Gastrocnemius medialis (tissue), 4 donors: Measurements from ENCODE around the gene PCSK5. TPM values are rescaled to one million over a fixed set of nuclear protein-coding genes. Genes with fewer than 3 reads are reported as not detected.
"Not testable (repeated sequence)": the region's sequence is repeated elsewhere in the genome, so short reads cannot be mapped to it uniquely, and the experiment has no call there.

Experiments
- ATAC-seq, 2 donors: fragments of 150-250 bp; one replicate each; pipeline ENCODE4 v1.9.1; 2016
- DNase-seq, 2 donors: peaks; one replicate each; pipeline ENCODE4 v3.0.0-alpha.2; 2019
- H3K27ac ChIP-seq, 4 donors: fragments of 200-600 bp; sonication (generic); 1 replicate in 1 of 4; 2 replicates in 3 of 4; pipeline ENCODE4 v1.5.1; 2016 to 2018; ENCODE audit warnings: mild to moderate bottlenecking in 2 of 4, moderate library complexity in 1 of 4
- H3K27me3 ChIP-seq, 3 donors: fragments of 200-600 bp; sonication (generic) in 2 of 3; 1 replicate in 1 of 3; 2 replicates in 2 of 3; pipeline versions ENCODE4 v1.5.1 to v1.6.0; 2016 to 2019; ENCODE audit warnings: mild to moderate bottlenecking in 1 of 3, moderate library complexity in 1 of 3
- H3K36me3 ChIP-seq, 2 donors: fragments of 200-600 bp; sonication (generic) in 1 of 2; one replicate each; pipeline ENCODE4 v1.5.1; 2017 to 2018
- H3K4me1 ChIP-seq, 2 donors: fragments of 200-600 bp; sonication (generic) in 1 of 2; one replicate each; pipeline ENCODE4 v1.5.1; 2016 to 2017; ENCODE audit warnings: mild to moderate bottlenecking in 2 of 2
- H3K4me3 ChIP-seq, 4 donors: fragments of 200-600 bp; sonication (generic) in 3 of 4; 1 replicate in 1 of 4; 2 replicates in 3 of 4; pipeline ENCODE4 v1.5.1; 2016 to 2019; ENCODE audit warnings: mild to moderate bottlenecking in 2 of 4
- H3K9me3 ChIP-seq, 3 donors: fragments of 200-600 bp; sonication (generic) in 2 of 3; 1 replicate in 1 of 3; 2 replicates in 2 of 3; pipeline ENCODE4 v1.5.1; 2016 to 2019
- CTCF ChIP-seq, 5 experiments: fragments of 450-650 bp in 3 of 5; fragments of 200-600 bp in 2 of 5; sonication (generic) in 2 of 5; IDR thresholded peaks in 4 of 5; conservative IDR thresholded peaks in 1 of 5; 1 replicate in 4 of 5; 2 replicates in 1 of 5; pipeline ENCODE4 v1.5.1; 2016 to 2019; ENCODE audit warnings: antibody characterized with exemption in 5 of 5, mild to moderate bottlenecking in 3 of 5, moderate library complexity in 3 of 5
- POLR2A ChIP-seq, 2 donors: fragments of 450-650 bp; IDR thresholded peaks; one replicate each; pipeline ENCODE4 v1.6.1; 2017; ENCODE audit warnings: antibody characterized with exemption in 2 of 2, mild to moderate bottlenecking in 2 of 2, moderate library complexity in 2 of 2
- in situ Hi-C, 4 donors: fragments of 200-750 bp; cut with MboI; loops; one replicate each; pipeline versions ENCODE4 v1.15.0 to v1.8.0; 2017; ENCODE audit warnings: low sequenced_read_pairs in 4 of 4
- intact Hi-C: fragments of 100-400 bp; cut with DNase I; formaldehyde crosslinking; loops from one replicate; pipeline ENCODE4 v1.15.1; 2023; ENCODE audit warnings: low total_unique reads
- total RNA-seq, 4 donors: library from RNA; depleted of rRNA; stranded (reverse); fragments of >200 nt; gene quantifications; one replicate each; pipeline versions ENCODE4 v1.1.0 to v1.2.3, GENCODE V29; 2016

Gene PCSK5
- total RNA-seq, 4 donors from 2014 or later, result 1.3 to 8.3 (median 3.2) TPM

GRCh38 chr9:75894566-75894965 is 4.1 kb downstream of the PCSK5 start:
- ATAC-seq, result no peak

GRCh38 chr9:75895112-75895511 is 4.6 kb downstream of the PCSK5 start:
- TF ChIP-seq POLR2A (IDR thresholded peaks at IDR 0.05) (no peak), CTCF (IDR thresholded peaks at IDR 0.05 in 4 of 5, conservative IDR thresholded peaks at IDR 0.05 in 1 of 5) (no peak)
- no peaks in the 10 kb centered on the region for H3K9me3 ChIP-seq
- in situ Hi-C loops, result no loop called here
- no peak overlapping the region for H3K27ac ChIP-seq
- intact Hi-C loops, result no loop called here
- H3K27me3 ChIP-seq, result peaks cover 0 to 11% (median 10%) of the 10 kb centered on the region in 3 donors
- peaks cover 5 to 21% of the 10 kb centered on the region in 2 donors for H3K4me1 ChIP-seq
- DNase-seq, result no peak
- H3K4me3 ChIP-seq, result no peak overlapping the region
- H3K36me3 ChIP-seq, result no peaks in the 10 kb centered on the region
- ATAC-seq, result no peak

More at GRCh38 chr9:75894566-75894965, 4.1 kb downstream of the PCSK5 start:
- Histone ChIP-seq H3K4me3 (no peak overlapping the region), H3K27me3 (peaks cover 0 to 11% (median 10%) of the 10 kb centered on the region in 3 donors), H3K27ac (no peak overlapping the region), H3K36me3 (no peaks in the 10 kb centered on the region), H3K4me1 (peaks cover 7 to 24% of the 10 kb centered on the region in 2 donors), H3K9me3 (no peaks in the 10 kb centered on the region)
- TF ChIP-seq POLR2A (IDR thresholded peaks at IDR 0.05), result no peak
- no peak for TF ChIP-seq CTCF (IDR thresholded peaks at IDR 0.05 in 4 of 5, conservative IDR thresholded peaks at IDR 0.05 in 1 of 5)
- no peak for DNase-seq
- intact Hi-C loops (no loop called here), in situ Hi-C loops (no loop called here)

- Histone ChIP-seq H3K36me3 (no peaks in the 10 kb centered on the region), H3K9me3 (no peaks in the 10 kb centered on the region), H3K27me3 (peaks cover 0 to 11% (median 10%) of the 10 kb centered on the region in 3 donors), H3K4me3 (no peak overlapping the region), H3K4me1 (peaks cover 5 to 20% of the 10 kb centered on the region in 2 donors), H3K27ac (no peak overlapping the region)
- DNase-seq (no peak), ATAC-seq (no peak)
- TF ChIP-seq POLR2A (IDR thresholded peaks at IDR 0.05) (no peak), CTCF (IDR thresholded peaks at IDR 0.05 in 4 of 5, conservative IDR thresholded peaks at IDR 0.05 in 1 of 5) (no peak)
- in situ Hi-C loops, result no loop called here
- intact Hi-C loops, result no loop called here
Observed at GRCh38 chr9:75896193-75896592, 5.7 kb downstream of the PCSK5 start.

- H3K4me3 ChIP-seq, intact Hi-C loops, H3K4me1 ChIP-seq, H3K36me3 ChIP-seq, H3K27ac ChIP-seq, H3K9me3 ChIP-seq, H3K27me3 ChIP-seq, ATAC-seq, DNase-seq: not testable (repeated sequence)
- in situ Hi-C loops, result loop anchor here in 1 of 4 donors (25.0 kb wide), 1 partner anchor 111 kb away; no protein-coding TSS in a partner anchor
Observed at GRCh38 chr9:75900893-75901524, 10.5 kb downstream of the PCSK5 start.

GRCh38 chr9:75903785-75904360 is 13.4 kb downstream of the PCSK5 start:
- Histone ChIP-seq H3K36me3 (no peaks in the 10 kb centered on the region), H3K4me1 (no peaks in the 10 kb centered on the region), H3K27ac (no peak overlapping the region), H3K9me3 (no peaks in the 10 kb centered on the region), H3K4me3 (no peak overlapping the region), H3K27me3 (no peaks in the 10 kb centered on the region)
- DNase-seq (no peak), ATAC-seq (no peak)
- intact Hi-C loops (no loop called here), in situ Hi-C loops (loop anchor here in 1 of 4 donors (25.0 kb wide), 1 partner anchor 108 kb away; no protein-coding TSS in a partner anchor)
- TF ChIP-seq CTCF (IDR thresholded peaks at IDR 0.05 in 4 of 5, conservative IDR thresholded peaks at IDR 0.05 in 1 of 5) (no peak), POLR2A (IDR thresholded peaks at IDR 0.05) (no peak)
